ENCODE results near the gene SHROOM3. TPM values are rescaled to one million over a fixed set of nuclear protein-coding genes. Genes with fewer than 3 reads are reported as not detected.

The SHROOM3 gene
- total and polyA plus RNA-seq, 2 of the 13 experiments (the other 11 are each of a cell fraction or from before 2014, with no cell fraction given), result 0.01 TPM; not detected in 1

- POLR2A ChIA-PET, result no interaction called here
- H2AFZ ChIP-seq (ENCODE audit: low read length), result no peak overlapping the region
- 0% methylated on average over 2 of the region's 2 CpGs for WGBS (ENCODE audit: low lambda C conversion rate)
- no peaks in the 10 kb centered on the region for H3K79me2 ChIP-seq (ENCODE audit: insufficient read depth, low read length)
- no peaks in the 10 kb centered on the region for H3K27me3 ChIP-seq (ENCODE audit: control insufficient read depth in 1 of 2, insufficient read depth in 2 of 2, low read length in 2 of 2)
- H3K36me3 ChIP-seq (replicated peaks in 1 of 2; ENCODE audit: control insufficient read depth in 1 of 2, insufficient read depth in 2 of 2, low read length in 2 of 2), result no peaks in the 10 kb centered on the region
- H3K4me3 ChIP-seq (replicated peaks in 1 of 3; ENCODE audit: insufficient read depth in 1 of 3, low read depth in 2 of 3, low read length in 3 of 3), result no peak overlapping the region
- no peak overlapping the region for H3K27ac ChIP-seq (ENCODE audit: extremely low read length, insufficient read depth, low read length)
- no peaks in the 10 kb centered on the region for H3K9me3 ChIP-seq (ENCODE audit: low read length)
- no TSS peak for BruUV-seq (replicated peaks)
- H4K20me1 ChIP-seq (ENCODE audit: insufficient read depth, low read length), result no peaks in the 10 kb centered on the region
- H3K9ac ChIP-seq (ENCODE audit: insufficient read depth, low read depth, low read length), result no peak overlapping the region
- no peak for ATAC-seq
- TF ChIP-seq ZNF33A (CRISPR knock-in tag; IDR thresholded peaks at IDR 0.05; ENCODE audit: borderline replicate concordance) (no peak), E2F5 (CRISPR knock-in tag; conservative IDR thresholded peaks at IDR 0.05) (no peak), ZNF569 (CRISPR knock-in tag; IDR thresholded peaks at IDR 0.05; ENCODE audit: borderline replicate concordance) (no peak), NONO (IDR thresholded peaks at IDR 0.05) (no peak), NONO (CRISPR knock-in tag; conservative IDR thresholded peaks at IDR 0.05) (no peak)
- in situ Hi-C loops (cut with HindIII; ENCODE audit: extremely low pct_ligation_motif_present, low pct_unique_long_range_greater_than_20kb) (no loop called here), intact Hi-C loops (cut with micrococcal nuclease; ENCODE audit: unreplicated experiment) (no loop called here)
- CTCF ChIA-PET (ENCODE audit: low intra/inter-chr PET ratio, low total read pairs), result no interaction called here
- no peaks in the 10 kb centered on the region for H3K4me1 ChIP-seq (ENCODE audit: insufficient read depth, low read length)
- no peak for DNase-seq (ENCODE audit: low spot score)
- no peak overlapping the region for H3K4me2 ChIP-seq (ENCODE audit: low read depth, low read length)
- no peak for FAIRE-seq
Measured at GRCh38 chr4:76532805-76533204, 97.8 kb downstream of the SHROOM3 start.

GRCh38 chr4:76533314-76533713 lies 98.3 kb downstream of the SHROOM3 start:
- Histone ChIP-seq H2AFZ (ENCODE audit: low read length) (no peak overlapping the region), H3K27ac (ENCODE audit: extremely low read length, insufficient read depth, low read length) (no peak overlapping the region), H3K4me1 (ENCODE audit: insufficient read depth, low read length) (no peaks in the 10 kb centered on the region), H3K4me2 (ENCODE audit: low read depth, low read length) (no peak overlapping the region), H4K20me1 (ENCODE audit: insufficient read depth, low read length) (no peaks in the 10 kb centered on the region), H3K4me3 (replicated peaks in 1 of 3; ENCODE audit: insufficient read depth in 1 of 3, low read depth in 2 of 3, low read length in 3 of 3) (no peak overlapping the region), H3K79me2 (ENCODE audit: insufficient read depth, low read length) (no peaks in the 10 kb centered on the region), H3K27me3 (ENCODE audit: control insufficient read depth in 1 of 2, insufficient read depth in 2 of 2, low read length in 2 of 2) (no peaks in the 10 kb centered on the region), H3K9ac (ENCODE audit: insufficient read depth, low read depth, low read length) (no peak overlapping the region), H3K9me3 (ENCODE audit: low read length) (no peaks in the 10 kb centered on the region), H3K36me3 (replicated peaks in 1 of 2; ENCODE audit: control insufficient read depth in 1 of 2, insufficient read depth in 2 of 2, low read length in 2 of 2) (no peaks in the 10 kb centered on the region)
- DNase-seq (ENCODE audit: low spot score) (no peak), FAIRE-seq (no peak), ATAC-seq (no peak)
- ChIA-PET POLR2A (no interaction called here), CTCF (ENCODE audit: low intra/inter-chr PET ratio, low total read pairs) (no interaction called here)
- in situ Hi-C loops (cut with HindIII; ENCODE audit: extremely low pct_ligation_motif_present, low pct_unique_long_range_greater_than_20kb) (no loop called here), intact Hi-C loops (cut with micrococcal nuclease; ENCODE audit: unreplicated experiment) (no loop called here)
- no peak for TF ChIP-seq STAG1 (CRISPR knock-in tag; IDR thresholded peaks at IDR 0.05)
- BruUV-seq (replicated peaks), result no TSS peak

Measured in HepG2 (cell line).